HEK293T (cell line): ENCODE data around the gene ZNF254.
"Not testable (repeated sequence)": the region's sequence is repeated elsewhere in the genome, so short reads cannot be mapped to it uniquely, and the experiment has no call there.

Source experiments
- CTCF ChIA-PET: fragments of 350-600 bp; formaldehyde crosslinking; extraction: SDS; loops from one replicate; lab custom pipeline; 2021; ENCODE audit warnings: antibody characterized with exemption, inconsistent platforms; lab: Yijun Ruan, JAX
- POLR2A ChIA-PET: fragments of 350-600 bp; formaldehyde crosslinking; extraction: SDS; loops from one replicate; lab custom pipeline; 2020; ENCODE audit warnings: antibody characterized with exemption, inconsistent platforms; lab: Yijun Ruan, JAX
- DNase-seq: peaks from one replicate; pipeline ENCODE4 v3.0.0; 2012; ENCODE audit warnings: mixed read lengths; ENCODE audit errors: extremely low spot score
- ARNT ChIP-seq: fragments of 450-650 bp; IDR thresholded peaks from 2 replicates; pipeline ENCODE4 v1.6.1; 2017; ENCODE audit warnings: mild to moderate bottlenecking
- BHLHE40 ChIP-seq: fragments of 450-650 bp; IDR thresholded peaks from 2 replicates; pipeline ENCODE4 v1.6.1; 2016; ENCODE audit warnings: mild to moderate bottlenecking, moderate library complexity, borderline replicate concordance
- CTBP1 ChIP-seq: fragments of 450-650 bp; IDR thresholded peaks from 2 replicates; pipeline ENCODE4 v1.6.1; 2016; ENCODE audit warnings: borderline replicate concordance
- ELF4 ChIP-seq: fragments of 450-650 bp; IDR thresholded peaks from 2 replicates; pipeline ENCODE4 v1.6.1; 2017; ENCODE audit warnings: antibody characterized with exemption
- FOXA1 ChIP-seq: fragments of 450-650 bp; IDR thresholded peaks from 2 replicates; pipeline ENCODE4 v1.6.1; 2016; ENCODE audit warnings: mild to moderate bottlenecking
- FOXK2 ChIP-seq: fragments of 450-650 bp; IDR thresholded peaks from 2 replicates; pipeline ENCODE4 v1.6.1; 2016; ENCODE audit warnings: mild to moderate bottlenecking
- FOXM1 ChIP-seq: fragments of 450-650 bp; IDR thresholded peaks from 2 replicates; pipeline ENCODE4 v1.6.1; 2017; ENCODE audit warnings: mild to moderate bottlenecking, borderline replicate concordance
- HDGF ChIP-seq: fragments of 450-650 bp; IDR thresholded peaks from 2 replicates; pipeline ENCODE4 v1.6.1; 2017; ENCODE audit warnings: antibody characterized with exemption, borderline replicate concordance
- L3MBTL2 ChIP-seq: fragments of 450-650 bp; conservative IDR thresholded peaks from 2 replicates; pipeline ENCODE4 v1.6.1; 2016; ENCODE audit warnings: mild to moderate bottlenecking
- LEF1 ChIP-seq: fragments of 450-650 bp; IDR thresholded peaks from 2 replicates; pipeline ENCODE4 v1.6.1; 2017; ENCODE audit warnings: mild to moderate bottlenecking, borderline replicate concordance
- NFRKB ChIP-seq: fragments of 450-650 bp; IDR thresholded peaks from 2 replicates; pipeline ENCODE4 v1.6.1; 2016; ENCODE audit warnings: mild to moderate bottlenecking, moderate library complexity
- PKNOX1 ChIP-seq: fragments of 450-650 bp; IDR thresholded peaks from 2 replicates; pipeline ENCODE4 v1.6.1; 2016
- SP1 ChIP-seq: fragments of 450-650 bp; IDR thresholded peaks from 2 replicates; pipeline ENCODE4 v1.6.1; 2017
- SUZ12 ChIP-seq: fragments of 450-650 bp; IDR thresholded peaks from 2 replicates; pipeline ENCODE4 v1.6.1; 2016; ENCODE audit warnings: mild to moderate bottlenecking
- TARDBP ChIP-seq: fragments of 450-650 bp; IDR thresholded peaks from 2 replicates; pipeline ENCODE4 v1.6.1; 2016
- ZNF384 ChIP-seq: fragments of 450-650 bp; IDR thresholded peaks from 2 replicates; pipeline ENCODE4 v1.6.1; 2016

Gene ZNF254

DNA sequence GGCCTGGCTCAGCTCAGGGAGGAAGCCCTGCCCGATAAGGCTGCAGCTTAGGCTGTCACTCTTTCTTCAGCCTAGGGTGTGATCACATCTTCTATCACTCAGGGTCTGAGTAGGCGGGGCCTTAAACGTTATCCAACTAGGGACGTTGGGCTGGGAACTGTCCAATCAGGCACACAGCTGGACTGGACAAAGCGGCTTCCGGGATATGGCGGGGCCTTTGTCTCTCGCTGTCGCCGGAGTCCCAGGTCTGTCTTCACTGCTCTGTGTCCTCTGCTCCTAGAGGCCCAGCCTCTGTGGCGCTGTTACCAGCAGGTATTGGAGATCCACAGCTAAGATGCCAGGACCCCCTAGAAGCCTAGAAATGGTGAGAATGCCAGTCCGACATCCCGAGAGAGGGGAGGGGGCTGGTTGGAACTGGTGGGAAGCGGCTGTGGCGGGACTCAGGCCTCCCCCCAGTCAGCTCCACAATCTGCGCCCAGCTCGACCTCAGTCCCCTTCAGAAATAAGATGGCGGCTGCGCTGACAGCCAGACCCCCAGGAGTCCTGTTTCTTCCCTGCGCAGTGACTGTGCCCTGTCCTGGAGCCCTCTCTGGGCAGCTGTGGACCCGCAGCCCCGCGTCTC, at the start of gene ZNF254:
ZNF254 (plus strand) TSS at position 214 of the 622 bp plus-strand sequence; CDS start at position 335, 121 bp downstream.
- CTCF ChIA-PET, result interaction anchor here (0.6 kb wide), 1 partner anchor 72 kb away, joined by 3 read pairs; no protein-coding TSS in a partner anchor
- TF ChIP-seq HDGF (no peak), NFRKB (no peak), CTBP1 (no peak), FOXA1 (no peak), SUZ12 (no peak), L3MBTL2 (no peak), BHLHE40 (no peak), LEF1 (no peak), FOXK2 (no peak), ARNT (no peak), SP1 (no peak), FOXM1 (no peak), TARDBP (no peak)
- POLR2A ChIA-PET, result interaction anchor here (0.7 to 3.7 kb wide), 7 partner anchors 10 to 54 kb away, joined by 3 to 12 read pairs (median 4); no protein-coding TSS in a partner anchor
- DNase-seq, result no peak

- POLR2A ChIA-PET, result no interaction called here
- no peak for DNase-seq
- CTCF ChIA-PET, result no interaction called here
- TF ChIP-seq L3MBTL2, result no peak
- no peak for TF ChIP-seq SP1
These were observed 46.4 kb upstream of the ZNF254 start for GRCh38 chr19:24040621-24041020.

GRCh38 chr19:24041326-24041725, 45.7 kb upstream of the ZNF254 start:
- CTCF ChIA-PET, DNase-seq, POLR2A ChIA-PET: not testable (repeated sequence)

GRCh38 chr19:24046550-24046949, 40.4 kb upstream of the ZNF254 start:
- TF ChIP-seq ARNT, result no peak
- TF ChIP-seq TARDBP, result no peak
- TF ChIP-seq LEF1, result no peak
- no peak for TF ChIP-seq ELF4
- no peak for TF ChIP-seq FOXM1
- TF ChIP-seq ZNF384, result no peak
- TF ChIP-seq SP1, result no peak
- no peak for TF ChIP-seq FOXA1
- no peak for TF ChIP-seq PKNOX1
- TF ChIP-seq FOXK2, result no peak
- TF ChIP-seq CTBP1, result no peak
- TF ChIP-seq HDGF, result no peak
- DNase-seq, result no peak
- ChIA-PET CTCF (no interaction called here), POLR2A (no interaction called here)

GRCh38 chr19:24048261-24048660, 38.7 kb upstream of the ZNF254 start:
- no peak for TF ChIP-seq L3MBTL2
- no peak for TF ChIP-seq FOXM1
- TF ChIP-seq ELF4, result no peak
- no peak for TF ChIP-seq BHLHE40
- no peak for TF ChIP-seq ARNT
- no peak for TF ChIP-seq ZNF384
- no peak for TF ChIP-seq HDGF
- CTCF ChIA-PET, result no interaction called here

DNA sequence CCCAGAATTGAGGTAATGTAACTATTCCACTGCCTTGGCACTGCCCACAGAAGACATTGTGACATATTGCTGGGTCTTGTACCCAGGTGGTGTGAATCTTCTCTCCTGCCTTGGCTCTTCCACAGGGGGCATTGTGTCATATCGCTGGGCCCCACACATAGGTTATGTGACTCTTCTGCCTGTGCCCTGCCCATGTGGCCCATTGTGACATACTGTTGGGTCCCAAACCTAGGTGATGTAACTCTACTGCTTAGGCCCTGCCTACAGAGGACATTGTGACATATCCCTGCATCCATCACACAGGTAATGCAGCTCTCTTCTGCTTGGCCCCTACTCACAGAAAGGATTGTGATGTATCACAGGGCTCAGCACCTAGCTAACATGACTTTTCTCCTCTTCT, 37.5 kb upstream of the ZNF254 start:
- TF ChIP-seq ARNT (no peak), SP1 (no peak), NFRKB (no peak), SUZ12 (no peak), HDGF (no peak), ZNF384 (no peak), PKNOX1 (no peak), LEF1 (no peak), FOXK2 (no peak), ELF4 (no peak), FOXM1 (no peak), FOXA1 (no peak), CTBP1 (no peak), BHLHE40 (no peak), TARDBP (no peak), L3MBTL2 (no peak)
- POLR2A ChIA-PET, result no interaction called here
- CTCF ChIA-PET, result no interaction called here
- no peak for DNase-seq

More at GRCh38 chr19:24048261-24048660, 38.7 kb upstream of the ZNF254 start:
- DNase-seq, result no peak
- POLR2A ChIA-PET, result interaction anchor here (1.0 kb wide), 1 partner anchor 14 kb away, joined by 4 read pairs; no protein-coding TSS in a partner anchor

- ChIA-PET POLR2A (no interaction called here), CTCF (no interaction called here)
- TF ChIP-seq ARNT, result no peak
- no peak for TF ChIP-seq FOXM1
- TF ChIP-seq SP1, result no peak
- TF ChIP-seq FOXK2, result no peak
- TF ChIP-seq BHLHE40, result no peak
- TF ChIP-seq ZNF384, result no peak
- TF ChIP-seq LEF1, result no peak
- TF ChIP-seq SUZ12, result no peak
- DNase-seq, result no peak
These were observed 35.5 kb upstream of the ZNF254 start for GRCh38 chr19:24051516-24051915.

- DNase-seq, result no peak
- ChIA-PET POLR2A (no interaction called here), CTCF (no interaction called here)
- TF ChIP-seq L3MBTL2 (no peak), ZNF384 (no peak), FOXM1 (no peak), PKNOX1 (no peak)
These were observed 34.2 kb upstream of the ZNF254 start for GRCh38 chr19:24052811-24053210.
